OCI-LY7 (cell line): ENCODE results near the gene GCHFR. TPM values are rescaled to one million over a fixed set of nuclear protein-coding genes. Genes with fewer than 3 reads are reported as not detected.

ENCODE experiments used
- BruUV-seq: library from RNA; stranded (reverse); fragments of 400-500 nt; replicated peaks from 2 replicates; lab custom pipeline; 2021; lab: Mats Ljungman, UMichigan
- CTCF ChIA-PET: fragments of 300-600 bp; sonication (Branson Sonifier 250); formaldehyde crosslinking; loops from one replicate; lab custom pipeline; 2022; ENCODE audit warnings: antibody characterized with exemption; ENCODE audit not compliant: unreplicated experiment; lab: Charles Lee
- POLR2A ChIA-PET: fragments of 300-600 bp; sonication (Branson Sonifier 250); formaldehyde crosslinking; loops from one replicate; lab custom pipeline; 2022; ENCODE audit warnings: antibody characterized with exemption; lab: Charles Lee
- DNase-seq: peaks from one replicate; pipeline ENCODE4 v3.0.0-alpha.2; 2015; ENCODE audit warnings: low spot score
- H2AFZ ChIP-seq: fragments of 200-600 bp; sonication (generic), shearing (Covaris generic); 2 replicates; pipeline ENCODE4 v1.6.1; 2014; ENCODE audit warnings: mild to moderate bottlenecking, antibody characterized with exemption, low read length, moderate library complexity
- H3K27ac ChIP-seq: fragments of 200-600 bp; sonication (generic); 2 replicates; pipeline ENCODE4 v1.5.1; 2014; ENCODE audit warnings: mixed run types, low read depth, mild to moderate bottlenecking, moderate library complexity, low read length, inconsistent platforms; ENCODE audit not compliant: poor library complexity, severe bottlenecking
- H3K36me3 ChIP-seq: fragments of 200-600 bp; sonication (generic); 2 replicates; pipeline ENCODE4 v1.6.1; 2014; ENCODE audit warnings: mild to moderate bottlenecking, antibody characterized with exemption, low read length, moderate library complexity, mixed read lengths; ENCODE audit not compliant: insufficient read depth
- H3K4me1 ChIP-seq: fragments of 200-600 bp; sonication (generic); 2 replicates; pipeline ENCODE4 v1.5.1; 2014; ENCODE audit warnings: mild to moderate bottlenecking, low read length; ENCODE audit not compliant: insufficient read depth, poor library complexity, severe bottlenecking
- H3K4me2 ChIP-seq: fragments of 200-600 bp; sonication (generic); 2 replicates; pipeline ENCODE4 v1.6.1; 2014; ENCODE audit warnings: mild to moderate bottlenecking, low read length
- H3K4me3 ChIP-seq: fragments of 200-600 bp; sonication (generic); 2 replicates; pipeline ENCODE4 v1.5.1; 2014; ENCODE audit warnings: mild to moderate bottlenecking, low read depth, low read length; ENCODE audit not compliant: poor library complexity, severe bottlenecking
- H3K79me2 ChIP-seq: fragments of 200-600 bp; sonication (generic); 2 replicates; pipeline ENCODE4 v1.6.1; 2016; ENCODE audit warnings: low read depth, mild to moderate bottlenecking, low read length, moderate library complexity, mixed read lengths; ENCODE audit not compliant: insufficient read depth
- H3K9me2 ChIP-seq: fragments of 200-600 bp; sonication (generic); 2 replicates; pipeline ENCODE4 v1.6.1; 2016; ENCODE audit warnings: mild to moderate bottlenecking, low read length, mixed read lengths; ENCODE audit not compliant: insufficient read depth
- H3K9me3 ChIP-seq: fragments of 200-600 bp; sonication (generic); 2 replicates; pipeline ENCODE4 v1.6.1; 2014; ENCODE audit warnings: mild to moderate bottlenecking, mixed run types, low read length, mixed read lengths
- H4K20me1 ChIP-seq: fragments of 200-600 bp; sonication (generic); 2 replicates; pipeline ENCODE4 v1.6.1; 2014; ENCODE audit warnings: mild to moderate bottlenecking, antibody characterized with exemption, low read length, moderate library complexity, mixed read lengths; ENCODE audit not compliant: insufficient read depth
- CTCF ChIP-seq: fragments of 200-600 bp; sonication (generic); conservative IDR thresholded peaks from 2 replicates; pipeline ENCODE4 v1.5.1; 2014; ENCODE audit warnings: mild to moderate bottlenecking, antibody characterized with exemption, low read length, moderate library complexity, mixed read lengths
- EZH2phosphoT487 ChIP-seq: fragments of 200-600 bp; sonication (generic); IDR thresholded peaks from 2 replicates; pipeline ENCODE4 v1.6.1; 2018; ENCODE audit warnings: low read depth, borderline replicate concordance, mild to moderate bottlenecking, mixed run types, antibody characterized with exemption, low read length, moderate library complexity, mixed read lengths
- intact Hi-C: fragments of 100-400 bp; cut with micrococcal nuclease; formaldehyde crosslinking; loops from one replicate; pipeline ENCODE4 v1.10.0; 2022; ENCODE audit not compliant: unreplicated experiment
- small RNA-seq: library from RNA; depleted of rRNA; stranded (forward); fragments of <200 nt; gene quantifications from one replicate; pipeline ENCODE3, GENCODE V24; 2014
- total RNA-seq, 2 experiments: library from RNA; depleted of rRNA in 1 of 2; stranded (reverse); fragments of >200 nt in 1 of 2; shearing (Covaris generic) in 1 of 2; gene quantifications; 2 replicates each; pipeline ENCODE4 v1.2.3, GENCODE V29; 2014 to 2022

GCHFR gene
- total RNA-seq, 2 experiments from 2014 or later = 75.7 to 97.4 TPM

GRCh38 chr15:40812721-40813425 is 49.0 kb downstream of the GCHFR start:
- TF ChIP-seq CTCF (no peak), EZH2phosphoT487 (no peak)
- ChIA-PET POLR2A (no interaction called here), CTCF (no interaction called here)
- Histone ChIP-seq H3K79me2 (peaks cover 4% of the 10 kb centered on the region; the same call in 1 of the 2 replicates), H3K4me3 (no peak overlapping the region), H2AFZ (no peak overlapping the region), H3K4me2 (no peak overlapping the region), H3K9me3 (no peaks in the 10 kb centered on the region), H3K36me3 (peaks cover 12% of the 10 kb centered on the region; the same call in 1 of the 2 replicates), H3K9me2 (no peaks in the 10 kb centered on the region), H3K27ac (no peak overlapping the region), H4K20me1 (no peaks in the 10 kb centered on the region), H3K4me1 (peaks cover 13% of the 10 kb centered on the region)
- no TSS peak for BruUV-seq
- intact Hi-C loops = no loop called here
- no peak for DNase-seq

- CTCF ChIA-PET = no interaction called here
- Histone ChIP-seq H3K4me1 (no peaks in the 10 kb centered on the region), H3K36me3 (peaks cover 12% of the 10 kb centered on the region; the same call in 1 of the 2 replicates), H2AFZ (no peak overlapping the region), H3K4me3 (no peak overlapping the region), H4K20me1 (no peaks in the 10 kb centered on the region), H3K9me3 (no peaks in the 10 kb centered on the region), H3K27ac (no peak overlapping the region), H3K9me2 (no peaks in the 10 kb centered on the region), H3K79me2 (no peaks in the 10 kb centered on the region), H3K4me2 (no peak overlapping the region)
- intact Hi-C loops = no loop called here
- no TSS peak for BruUV-seq
- no peak for TF ChIP-seq EZH2phosphoT487
- TF ChIP-seq CTCF = no peak
- DNase-seq = no peak
- POLR2A ChIA-PET = interaction anchor here (0.5 kb wide), 1 partner anchor 106 kb away, joined by 5 read pairs; no protein-coding TSS in a partner anchor
Measured at GRCh38 chr15:40815042-40815698, 51.3 kb downstream of the GCHFR start.

Small RNA genes within 50 kb of the gene (small RNA-seq; reads per million reads assigned to genes)
- gene SUMO2P15 = not detected

Other genes with a start within 250 kb of the GCHFR start
- 10.3 and 15.1 TPM in 2 replicates for gene CCDC32, start 199.0 kb upstream of the GCHFR start, total RNA-seq (2014; rRNA removed; shearing (Covaris generic))
- 14.3 and 14.9 TPM in 2 replicates for gene CCDC32, start 199.0 kb upstream of the GCHFR start, total RNA-seq (2022)
- gene RPUSD2, start 194.8 kb upstream of the GCHFR start, total RNA-seq (2014; rRNA removed; shearing (Covaris generic)) = 26.4 and 27.7 TPM in 2 replicates
- 15.7 and 18.9 TPM in 2 replicates for gene RPUSD2, start 194.8 kb upstream of the GCHFR start, total RNA-seq (2022)
- 51.3 and 66.9 TPM in 2 replicates for gene KNL1, start 169.8 kb upstream of the GCHFR start, total RNA-seq (2014; rRNA removed; shearing (Covaris generic))
- gene KNL1, start 169.8 kb upstream of the GCHFR start, total RNA-seq (2022) = 58.7 and 62.3 TPM in 2 replicates
- 45.8 and 61.9 TPM in 2 replicates for gene RAD51, start 68.9 kb upstream of the GCHFR start, total RNA-seq (2014; rRNA removed; shearing (Covaris generic))
- gene RAD51, start 68.9 kb upstream of the GCHFR start, total RNA-seq (2022) = 86.8 and 107 TPM in 2 replicates
- gene RMDN3, start 8.8 kb upstream of the GCHFR start, total RNA-seq (2014; rRNA removed; shearing (Covaris generic)) = 10.7 and 14.9 TPM in 2 replicates
- gene RMDN3, start 8.8 kb upstream of the GCHFR start, total RNA-seq (2022) = 21.5 and 23.7 TPM in 2 replicates
- 4.0 and 4.7 TPM in 2 replicates for gene C15orf62, start 5.9 kb downstream of the GCHFR start, total RNA-seq (2014; rRNA removed; shearing (Covaris generic))
- 2.4 and 2.7 TPM in 2 replicates for gene C15orf62, start 5.9 kb downstream of the GCHFR start, total RNA-seq (2022)
- 24.3 and 29.3 TPM in 2 replicates for gene ZFYVE19, start 43.0 kb downstream of the GCHFR start, total RNA-seq (2014; rRNA removed; shearing (Covaris generic))
- gene ZFYVE19, start 43.0 kb downstream of the GCHFR start, total RNA-seq (2022) = 18.8 and 22.8 TPM in 2 replicates
- 24.2 and 39.2 TPM in 2 replicates for gene DNAJC17, start 43.4 kb downstream of the GCHFR start, total RNA-seq (2014; rRNA removed; shearing (Covaris generic))
- gene DNAJC17, start 43.4 kb downstream of the GCHFR start, total RNA-seq (2022) = 38.8 and 39.9 TPM in 2 replicates
- not detected in 2 replicates for gene PPP1R14D, start 64.6 kb downstream of the GCHFR start, total RNA-seq (2014; rRNA removed; shearing (Covaris generic))
- gene PPP1R14D, start 64.6 kb downstream of the GCHFR start, total RNA-seq (2022) = not detected in 2 replicates
- 0.10 TPM in 1 of 2 replicates, not detected in the other for gene SPINT1, start 80.0 kb downstream of the GCHFR start, total RNA-seq (2014; rRNA removed; shearing (Covaris generic))
- 2.0 and 2.4 TPM in 2 replicates for gene SPINT1, start 80.0 kb downstream of the GCHFR start, total RNA-seq (2022)
- 0.80 and 1.5 TPM in 2 replicates for gene RHOV, start 110.2 kb downstream of the GCHFR start, total RNA-seq (2014; rRNA removed; shearing (Covaris generic))
- gene RHOV, start 110.2 kb downstream of the GCHFR start, total RNA-seq (2022) = 0.63 and 0.85 TPM in 2 replicates
- gene VPS18, start 130.4 kb downstream of the GCHFR start, total RNA-seq (2014; rRNA removed; shearing (Covaris generic)) = 24.5 and 26.2 TPM in 2 replicates
- 26.4 and 30.7 TPM in 2 replicates for gene VPS18, start 130.4 kb downstream of the GCHFR start, total RNA-seq (2022)
- gene DLL4, start 165.3 kb downstream of the GCHFR start, total RNA-seq (2014; rRNA removed; shearing (Covaris generic)) = 0.19 TPM in 1 of 2 replicates, not detected in the other
- gene DLL4, start 165.3 kb downstream of the GCHFR start, total RNA-seq (2022) = 0.15 TPM in 1 of 2 replicates, not detected in the other
- 40.4 and 41.4 TPM in 2 replicates for gene CHAC1, start 189.4 kb downstream of the GCHFR start, total RNA-seq (2014; rRNA removed; shearing (Covaris generic))
- 35.3 and 55.6 TPM in 2 replicates for gene CHAC1, start 189.4 kb downstream of the GCHFR start, total RNA-seq (2022)